Esophagus mucosa (tissue), 1 donor: ENCODE results near the gene CPTP. TPM values are rescaled to one million over a fixed set of nuclear protein-coding genes. Genes with fewer than 3 reads are reported as not detected.
A peak's percentile ranks its signal among the peaks of the same experiment; 100 is the strongest.

ENCODE experiments used
- ATAC-seq: fragments of 200-7000 bp; cut with Tn5 transposase; one replicate; pipeline ENCODE4 v1.9.1; 2020
- total RNA-seq: library from RNA; stranded (reverse); gene quantifications from one replicate; pipeline ENCODE4 v1.2.4, GENCODE V29; 2023
- donor health status: DM: yes; HTN: yes; CAD: no.

CPTP gene
- total RNA-seq, 1 donor from 2014 or later: 25.1 TPM

DNA sequence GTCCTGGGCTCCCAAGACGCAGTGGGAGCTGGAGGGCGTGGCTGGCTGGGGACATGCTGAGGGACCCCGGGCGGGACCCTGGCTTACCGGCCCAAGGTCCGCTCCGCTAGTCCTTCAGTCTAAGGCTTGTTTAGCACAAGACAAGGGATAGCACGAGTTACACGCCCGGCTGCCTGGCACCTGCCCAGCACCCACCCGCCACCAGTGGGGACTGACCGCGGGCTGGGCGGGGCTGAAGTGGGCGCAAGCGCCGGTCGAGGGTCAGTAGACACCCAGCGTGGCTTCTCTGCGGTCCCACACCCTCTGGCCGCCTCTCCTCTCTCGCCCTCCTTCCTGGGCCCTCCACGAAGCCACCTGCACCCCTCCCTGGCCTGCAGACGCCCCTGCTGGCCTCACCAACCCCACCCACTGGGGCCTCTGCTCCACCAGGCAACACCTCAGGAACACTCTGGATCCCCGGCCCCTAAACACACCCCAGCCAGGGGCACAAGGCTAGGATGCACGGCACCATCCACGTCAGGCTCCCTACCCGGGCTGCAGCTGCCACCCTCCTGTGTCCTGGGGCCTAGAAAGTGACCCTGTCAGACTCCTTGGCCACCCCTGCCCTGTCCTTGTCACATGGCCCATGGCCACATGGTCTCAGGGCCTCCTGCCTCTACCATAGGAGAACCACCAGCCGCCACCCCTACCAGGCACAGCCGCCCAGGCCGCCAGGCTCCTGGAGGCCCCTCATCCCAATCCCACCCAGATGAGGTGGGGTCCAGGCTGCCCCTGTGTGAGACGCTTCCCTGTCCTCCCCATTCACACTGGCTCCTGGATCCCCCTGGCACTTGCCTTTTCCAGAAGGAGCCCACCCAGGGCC, 12.6 kb downstream of the CPTP start:
- ATAC-seq: no peak

DNA sequence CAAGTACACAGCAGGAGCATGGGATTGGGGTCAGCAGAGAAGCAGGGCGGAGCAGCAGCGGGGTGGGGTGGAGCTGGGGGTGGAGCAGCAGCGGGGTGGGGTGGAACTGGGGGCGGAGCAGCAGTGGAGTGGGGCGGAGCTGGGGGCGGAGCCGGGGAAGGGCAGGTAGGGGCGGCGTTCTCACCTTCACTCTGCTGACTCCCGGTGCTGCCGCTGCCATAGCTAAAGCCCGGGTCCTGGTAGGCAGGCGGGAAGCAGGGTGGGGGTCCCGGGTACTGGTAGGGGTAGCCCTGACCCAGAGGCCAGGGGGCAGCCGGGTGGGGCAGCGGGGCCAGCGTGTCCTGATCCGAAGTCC, 13.2 kb downstream of the CPTP start:
- ATAC-seq: peak; percentile 49

DNA sequence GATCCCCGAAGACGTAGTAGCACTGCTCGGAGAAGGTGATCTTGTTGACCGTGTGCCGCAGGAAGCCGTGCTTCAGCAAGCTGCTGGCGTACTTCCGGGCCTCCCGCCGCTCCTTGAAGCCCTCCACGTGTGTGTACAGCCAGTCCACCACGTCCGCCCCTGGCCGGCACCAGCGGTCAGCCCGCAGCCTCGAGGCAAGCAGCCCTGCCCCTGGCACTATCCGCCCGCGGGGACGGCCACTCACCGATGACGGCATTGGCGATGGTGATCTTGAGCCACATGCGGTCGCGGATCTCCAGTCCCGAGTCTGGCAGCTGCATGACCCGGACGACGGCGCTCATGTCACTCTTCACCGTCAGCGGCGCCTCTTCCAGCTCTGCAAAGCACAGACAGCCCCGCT, 13.7 kb downstream of the CPTP start:
- no peak for ATAC-seq

DNA sequence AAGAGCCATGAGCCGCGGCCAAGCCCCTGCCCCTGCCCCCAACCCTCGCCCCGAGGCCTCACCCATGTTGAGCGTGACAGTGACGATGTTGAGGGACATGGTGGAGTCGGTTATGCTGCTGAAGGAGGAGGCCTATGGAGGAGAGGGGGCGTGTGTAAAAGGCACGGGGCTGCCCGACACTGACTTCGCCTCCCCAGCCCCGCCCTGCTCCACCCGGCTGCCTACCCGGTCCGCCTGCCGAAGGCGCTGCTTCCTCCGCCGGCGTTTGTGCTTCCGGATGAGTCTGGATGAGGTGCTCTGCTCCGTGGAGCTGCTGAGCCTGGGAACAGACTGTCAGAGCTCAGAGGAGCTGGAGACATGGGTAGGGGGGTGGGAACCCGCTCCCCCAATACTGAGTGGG, 15.6 kb downstream of the CPTP start:
- no peak for ATAC-seq

DNA sequence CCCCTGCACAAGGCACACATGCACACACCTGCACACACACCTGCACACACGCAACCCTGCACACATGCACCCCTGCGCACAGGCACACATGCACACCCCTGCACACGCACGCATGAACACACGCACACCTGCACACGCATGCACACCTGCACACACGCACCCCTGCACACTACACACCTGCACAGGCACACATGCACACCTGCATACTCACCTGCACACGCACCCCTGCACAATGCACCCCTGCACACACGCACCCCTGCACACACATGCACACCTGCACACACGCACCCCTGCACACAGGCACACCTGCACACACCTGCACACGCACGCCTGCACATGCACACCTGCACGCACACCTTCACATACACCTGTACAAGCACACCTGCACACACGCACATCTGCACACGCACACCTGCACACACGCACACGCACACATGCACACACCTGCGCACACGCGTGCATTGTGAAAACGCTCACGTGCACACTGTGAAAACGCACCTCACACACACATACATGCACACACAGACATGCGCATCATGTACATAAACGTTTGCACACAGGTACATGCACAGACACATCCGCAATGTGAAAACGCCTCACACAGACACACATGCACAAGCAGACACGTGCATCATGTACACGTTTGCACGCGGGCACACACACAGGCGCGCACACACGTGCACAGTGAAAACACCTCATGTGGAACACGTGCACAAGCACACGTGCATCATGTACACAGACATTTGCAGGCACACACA, 16.4 kb downstream of the CPTP start:
- no peak for ATAC-seq

DNA sequence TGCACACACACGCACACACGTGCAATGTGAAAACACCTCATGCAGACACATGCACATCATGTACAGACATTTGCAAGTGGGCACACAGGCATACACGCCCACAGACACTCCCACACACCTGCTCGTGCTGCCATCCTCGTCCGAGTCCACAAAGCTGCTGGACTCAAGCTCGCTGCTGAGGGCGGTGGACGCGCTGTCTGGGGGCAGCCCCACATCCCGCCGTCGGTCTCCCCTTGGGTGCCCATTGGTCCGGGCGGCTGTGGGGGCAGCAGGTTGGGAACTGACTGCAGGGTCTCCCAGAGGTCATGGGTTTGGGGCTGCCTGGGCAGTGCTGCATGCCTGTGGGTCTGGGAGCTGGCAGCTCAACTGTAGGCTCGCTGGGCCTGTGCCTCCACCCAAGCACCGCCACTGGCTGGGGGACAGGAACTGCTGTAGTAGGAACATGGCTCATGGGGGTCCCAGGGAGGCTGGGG, 17.0 kb downstream of the CPTP start:
- ATAC-seq: no peak

DNA sequence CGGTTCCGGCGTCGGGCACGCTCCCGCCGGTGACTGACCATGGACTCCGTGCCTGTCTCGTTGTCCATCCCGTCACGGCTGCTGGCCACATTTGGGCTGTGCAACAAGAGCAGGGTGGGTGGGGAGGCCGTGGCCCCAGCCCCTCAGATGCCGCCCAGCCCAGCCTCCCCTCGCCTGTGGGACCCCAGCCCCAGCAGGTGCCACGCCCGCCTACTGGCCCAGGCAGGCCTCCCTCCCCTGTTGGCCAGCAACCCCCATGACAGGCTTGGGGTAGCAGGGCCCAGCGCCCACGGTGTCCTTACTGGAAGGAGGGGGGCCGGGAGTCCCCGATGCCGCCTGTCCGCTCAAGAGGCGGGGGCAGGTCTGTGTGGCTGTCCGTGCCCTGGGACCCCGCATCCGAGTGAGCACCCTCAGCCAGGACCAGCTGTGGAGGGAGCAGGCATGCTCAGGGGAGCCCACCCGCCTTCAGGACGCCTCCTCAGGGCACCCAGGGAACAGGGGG, 17.5 kb downstream of the CPTP start:
- ATAC-seq: no peak

DNA sequence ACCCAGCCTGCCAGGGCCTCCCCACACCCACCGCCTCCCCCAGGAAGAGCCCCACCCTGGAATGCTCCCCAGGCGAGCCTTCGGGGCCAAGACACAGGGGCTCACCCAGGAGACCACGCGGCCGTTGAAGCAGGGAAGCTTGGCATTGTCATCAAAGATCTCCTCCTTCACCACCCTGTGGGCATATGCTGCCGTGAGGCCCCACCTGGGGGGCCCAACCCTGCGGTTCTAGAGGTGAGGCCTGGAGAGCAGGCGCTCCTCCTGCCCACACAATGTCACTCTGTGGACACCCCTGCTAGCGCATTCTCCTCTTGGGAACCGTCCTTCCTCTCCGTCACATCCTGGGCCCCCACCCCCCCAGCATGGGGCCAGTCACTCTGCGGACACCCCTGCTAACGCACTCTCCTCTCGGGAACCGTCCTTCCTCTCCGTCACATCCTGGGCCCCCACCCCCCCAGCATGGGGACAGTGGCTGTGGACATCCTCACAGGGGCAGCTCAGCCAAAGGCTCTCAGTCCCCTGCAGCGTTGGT, 18.0 kb downstream of the CPTP start:
- ATAC-seq: no peak

DNA sequence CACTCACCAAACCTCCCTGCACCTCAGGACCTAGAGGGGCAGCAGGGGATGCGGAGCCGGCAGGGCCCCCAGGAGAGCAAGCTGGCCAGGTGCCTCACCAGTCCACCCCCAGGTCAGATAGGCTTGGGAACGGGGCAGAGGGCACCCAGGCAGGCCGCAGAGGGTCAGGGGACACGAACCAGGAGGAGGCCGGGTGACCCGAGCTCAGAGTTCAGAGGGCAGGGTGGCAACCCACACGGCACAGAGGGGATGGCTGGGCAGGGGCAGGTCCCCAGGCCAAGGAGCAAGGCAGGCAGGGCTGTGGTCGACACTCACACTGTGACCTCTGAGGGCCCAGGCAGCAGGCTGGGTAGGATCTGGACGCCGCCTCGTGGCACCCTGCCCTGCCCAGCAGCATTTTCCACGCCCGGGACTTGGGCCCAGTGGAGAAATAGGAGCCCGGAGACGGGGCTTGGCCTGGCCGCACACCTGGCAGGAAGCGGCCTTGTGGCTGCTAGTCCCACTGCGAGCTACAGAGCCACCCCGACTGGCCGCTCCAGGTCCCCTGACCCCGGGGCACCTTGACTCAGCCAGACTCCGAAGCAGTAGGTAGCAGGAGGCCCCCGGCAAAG, 19.3 kb downstream of the CPTP start:
- ATAC-seq: peak; percentile 16

DNA sequence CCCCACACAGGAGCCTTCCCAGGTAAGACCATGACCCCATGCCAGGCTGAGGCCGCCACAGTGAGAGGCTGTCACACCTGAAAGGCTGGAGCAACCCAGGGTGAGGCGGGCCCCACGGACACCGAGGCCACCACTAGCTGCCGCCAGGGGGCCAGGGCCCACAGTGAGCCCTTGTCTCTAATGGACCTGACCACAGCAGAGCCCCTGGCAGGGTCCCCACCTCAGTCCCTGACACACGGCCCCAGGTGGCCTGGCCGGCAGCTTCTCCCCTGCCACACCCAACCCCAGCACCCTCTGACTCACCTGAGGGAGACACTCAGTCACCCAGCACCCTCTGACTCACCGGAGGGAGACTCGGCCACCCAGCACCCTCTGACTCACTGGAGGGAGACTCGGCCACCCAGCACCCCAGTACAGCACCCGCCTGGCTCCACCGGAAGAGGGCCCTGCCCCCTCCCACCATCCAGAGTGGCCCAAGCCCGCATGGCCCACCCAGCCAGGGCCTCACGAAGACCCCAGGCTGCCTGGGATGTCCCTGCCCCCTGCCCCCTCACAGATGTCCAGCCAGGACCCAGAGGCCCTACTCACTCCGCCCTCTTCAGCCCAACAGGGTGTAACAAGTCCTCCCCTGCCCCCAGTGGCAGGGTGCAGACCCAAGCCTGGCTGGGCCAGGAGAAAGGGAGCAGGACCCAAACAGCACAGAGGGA, 20.2 kb downstream of the CPTP start:
- ATAC-seq: peak; percentile 82

DNA sequence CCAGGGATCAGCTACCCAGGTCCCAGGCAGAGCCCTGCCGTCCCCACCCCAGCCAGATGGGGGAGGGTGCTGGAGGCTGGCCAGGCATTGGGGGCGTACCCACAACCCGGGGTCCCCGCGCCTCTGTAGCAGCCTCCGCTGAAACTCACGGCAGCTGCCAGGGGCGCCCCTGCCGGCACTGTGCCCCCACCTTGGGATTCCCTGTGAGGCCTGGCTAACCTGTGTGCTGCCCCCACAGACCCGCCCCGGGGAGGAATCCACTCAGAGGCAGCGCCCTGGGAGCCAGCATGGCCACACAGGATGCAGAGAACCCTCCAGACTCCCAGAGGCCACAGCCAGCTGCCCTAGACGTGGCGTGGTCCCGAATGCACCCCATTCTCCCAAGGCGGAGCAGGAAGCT, 20.8 kb downstream of the CPTP start:
- no peak for ATAC-seq

DNA sequence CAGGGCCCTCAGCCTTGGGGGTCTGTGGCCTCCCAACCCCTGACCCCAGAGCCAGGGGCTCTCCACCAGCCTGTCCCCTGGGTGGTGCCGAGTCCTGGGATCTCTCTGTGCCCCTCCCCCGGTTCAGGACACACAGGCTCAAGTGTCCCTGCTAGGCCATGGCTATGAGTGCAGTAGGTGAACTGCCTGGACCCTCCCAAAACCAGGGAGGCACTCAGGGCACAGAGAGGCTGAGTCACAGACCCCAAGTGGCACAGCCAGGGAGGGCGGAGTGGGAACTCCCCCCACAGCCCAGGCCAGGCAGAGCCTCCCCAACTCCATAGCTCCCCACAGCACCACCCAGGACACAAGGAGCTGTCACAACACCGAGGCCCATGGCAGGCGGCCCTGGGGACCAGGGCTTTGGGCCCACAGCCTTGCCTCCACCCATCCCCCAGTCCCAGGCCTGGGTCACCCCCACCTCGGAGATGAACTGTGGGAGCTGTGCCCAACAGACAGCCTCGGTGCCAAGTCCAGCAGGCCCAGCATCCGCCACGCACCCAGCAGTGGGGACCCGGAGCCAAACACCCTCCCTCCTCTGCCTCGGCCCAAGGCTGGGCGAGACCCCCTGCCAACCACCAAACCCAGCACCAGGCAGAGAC, 21.4 kb downstream of the CPTP start:
- no peak for ATAC-seq

DNA sequence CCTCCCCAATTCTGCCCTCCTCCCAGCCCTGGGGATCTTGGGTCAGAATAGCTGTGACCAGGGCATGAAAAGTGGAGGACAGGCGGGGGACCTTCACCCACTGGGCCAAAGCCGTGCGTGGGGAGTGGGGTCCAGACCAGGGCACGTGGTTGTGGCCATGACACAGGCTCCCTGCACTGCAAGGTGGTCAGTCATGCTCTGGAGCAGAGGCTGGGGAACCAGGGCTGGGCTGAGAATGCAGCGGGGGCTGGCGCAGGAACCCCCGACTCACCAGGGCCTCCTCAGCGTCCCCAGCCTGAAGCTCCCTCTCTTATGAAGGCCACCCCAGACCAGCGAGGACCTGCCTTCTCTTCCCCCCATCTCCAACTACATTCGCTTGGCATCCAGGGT, 21.9 kb downstream of the CPTP start:
- ATAC-seq: no peak

DNA sequence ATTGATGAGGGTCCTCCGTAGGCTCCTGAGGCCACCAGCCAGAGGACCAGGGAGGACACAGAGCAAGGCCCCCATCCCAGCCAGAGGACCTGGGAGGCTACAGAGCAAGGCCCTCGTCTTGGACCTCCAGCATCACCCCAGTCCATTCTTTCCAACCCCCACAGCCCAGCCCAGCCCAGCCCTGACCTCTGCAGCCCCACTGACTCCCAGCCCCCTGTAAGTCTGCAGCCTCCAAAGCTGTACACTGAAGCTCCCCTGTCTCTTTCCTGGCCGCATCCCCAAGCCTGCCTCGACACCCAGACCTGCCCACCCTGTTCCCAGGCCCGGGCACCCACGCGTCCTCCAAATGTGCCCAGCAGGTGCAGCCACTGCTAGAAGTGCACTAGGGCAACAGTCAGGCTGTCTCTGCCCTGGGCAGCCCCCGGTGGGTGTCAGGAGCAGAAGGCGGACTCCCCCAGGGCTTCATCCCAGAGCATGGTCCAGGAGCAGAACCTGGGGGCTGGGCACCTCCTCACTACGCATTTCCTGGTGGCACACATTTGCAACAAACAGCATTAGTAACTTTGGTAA, 22.5 kb downstream of the CPTP start:
- no peak for ATAC-seq

DNA sequence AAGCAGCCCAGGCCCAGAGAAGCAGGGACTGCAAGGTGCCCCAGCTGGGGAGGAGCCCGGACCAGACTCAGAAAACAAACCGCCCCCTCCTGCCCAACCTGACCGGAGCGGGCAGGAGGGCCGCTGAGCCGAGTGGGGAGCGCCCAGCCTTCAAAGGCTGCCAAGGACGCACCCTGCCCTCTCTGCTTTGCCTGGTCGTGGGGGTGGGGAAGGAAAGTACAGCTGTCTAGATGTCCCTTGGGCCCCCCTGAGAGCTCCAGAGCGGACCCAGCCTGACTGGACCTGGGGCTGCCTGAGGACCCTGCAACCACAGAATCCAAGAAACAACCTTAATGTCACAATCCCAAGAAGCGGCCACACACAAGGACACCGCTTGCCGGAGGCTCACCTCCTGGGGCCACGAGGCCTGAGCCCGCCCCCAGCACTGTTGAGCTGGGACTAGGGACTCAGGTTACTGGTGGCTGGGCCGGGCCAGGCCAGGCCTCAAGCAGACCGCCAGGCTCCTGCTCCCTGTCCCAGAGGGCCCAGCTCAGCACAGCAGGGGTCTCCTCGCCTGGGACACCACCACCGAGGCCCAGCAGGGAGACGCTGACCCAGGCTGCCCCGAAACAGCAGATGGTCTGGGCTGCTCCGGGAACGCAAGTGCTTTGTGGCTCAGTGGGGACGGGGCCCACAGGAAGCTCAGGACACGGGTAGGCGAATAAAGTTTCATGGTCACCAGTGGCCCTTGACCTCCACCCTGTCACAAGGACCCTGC, 23.2 kb downstream of the CPTP start:
- ATAC-seq: peak; percentile 45

DNA sequence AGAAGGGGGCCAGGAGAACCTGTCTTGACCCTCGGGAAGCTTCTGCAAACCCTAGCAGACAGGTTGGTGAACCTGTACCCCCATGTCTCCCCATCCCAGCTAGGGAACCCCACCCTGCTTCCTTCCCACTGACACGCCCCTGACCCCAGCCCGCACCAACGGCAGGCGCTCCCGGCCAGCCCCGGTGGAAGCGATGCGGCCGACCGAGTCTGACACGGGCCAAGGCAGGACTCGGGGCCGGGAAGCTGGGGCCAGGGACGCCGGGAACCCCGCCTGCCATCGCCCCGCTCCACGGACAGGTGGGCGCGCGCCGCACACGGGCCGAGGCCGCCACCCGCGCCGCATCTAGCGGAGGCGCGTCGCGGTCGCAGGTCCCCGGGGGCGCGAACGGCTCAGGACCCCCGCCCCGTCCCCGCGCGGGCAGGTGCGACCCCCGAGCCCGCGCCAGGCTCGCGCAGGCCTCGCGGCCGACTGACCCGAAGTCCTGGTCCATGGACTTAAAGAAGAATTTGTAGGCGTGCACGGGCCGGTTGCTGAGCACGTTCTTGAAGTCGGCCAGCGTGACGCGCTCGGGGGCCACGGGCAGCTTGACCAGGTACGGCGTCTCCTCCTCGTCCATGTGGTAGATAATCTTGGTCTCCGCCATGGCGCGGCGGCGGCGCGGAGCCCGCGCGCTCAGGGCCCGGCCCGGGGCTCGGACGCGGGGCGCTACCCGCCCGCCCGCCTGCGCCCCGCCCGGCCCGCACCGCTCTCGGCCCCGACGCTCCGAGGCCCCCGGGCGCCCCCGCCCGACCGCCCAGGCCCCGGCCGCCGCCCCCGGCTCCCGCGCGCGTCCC, 24.0 kb downstream of the CPTP start:
- no peak for ATAC-seq

DNA sequence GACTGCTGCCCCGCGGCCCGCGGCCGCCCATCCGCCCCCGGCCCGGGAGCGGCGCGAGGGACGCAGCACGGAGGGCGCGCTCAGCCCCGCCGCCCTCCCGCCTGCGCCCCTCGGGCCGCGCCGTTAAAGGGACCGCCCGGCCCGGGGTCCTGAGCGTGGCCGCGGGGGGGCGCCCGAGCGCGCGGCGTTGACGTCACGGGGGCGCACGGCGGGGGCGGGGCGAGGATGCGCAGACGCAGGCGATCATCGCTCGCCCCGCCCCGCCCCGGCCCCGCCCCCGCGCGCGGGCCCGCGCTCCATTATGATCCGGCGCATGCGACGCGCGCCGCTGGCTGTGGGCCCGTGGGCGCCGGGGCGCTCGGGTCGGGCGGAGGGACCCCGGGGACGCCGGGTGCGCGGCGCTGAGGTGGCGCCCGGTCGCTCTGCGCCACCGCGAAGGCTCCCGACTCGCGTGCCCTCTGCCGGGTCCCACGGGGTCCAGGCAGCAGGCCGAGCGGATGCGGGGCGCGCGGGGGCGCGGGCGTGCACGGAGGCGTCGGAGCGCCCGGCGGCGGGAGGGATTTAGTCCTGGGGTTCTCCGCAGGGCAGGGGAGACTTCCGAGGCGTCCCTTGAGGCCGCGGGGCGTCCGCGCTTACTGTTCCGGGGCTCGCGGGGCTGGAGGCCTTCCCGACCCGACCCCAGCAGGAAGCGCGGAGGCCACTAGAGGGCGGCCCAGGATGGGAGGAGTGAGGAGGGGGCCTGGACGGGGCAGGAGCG, 24.8 kb downstream of the CPTP start, which contains the start of gene DVL1:
Gene DVL1, minus strand, starts transcription at position 163 of the 757 bp plus-strand sequence. CDS start 353 bp downstream, outside the sequence.
- ATAC-seq: peak; percentile 29

DNA sequence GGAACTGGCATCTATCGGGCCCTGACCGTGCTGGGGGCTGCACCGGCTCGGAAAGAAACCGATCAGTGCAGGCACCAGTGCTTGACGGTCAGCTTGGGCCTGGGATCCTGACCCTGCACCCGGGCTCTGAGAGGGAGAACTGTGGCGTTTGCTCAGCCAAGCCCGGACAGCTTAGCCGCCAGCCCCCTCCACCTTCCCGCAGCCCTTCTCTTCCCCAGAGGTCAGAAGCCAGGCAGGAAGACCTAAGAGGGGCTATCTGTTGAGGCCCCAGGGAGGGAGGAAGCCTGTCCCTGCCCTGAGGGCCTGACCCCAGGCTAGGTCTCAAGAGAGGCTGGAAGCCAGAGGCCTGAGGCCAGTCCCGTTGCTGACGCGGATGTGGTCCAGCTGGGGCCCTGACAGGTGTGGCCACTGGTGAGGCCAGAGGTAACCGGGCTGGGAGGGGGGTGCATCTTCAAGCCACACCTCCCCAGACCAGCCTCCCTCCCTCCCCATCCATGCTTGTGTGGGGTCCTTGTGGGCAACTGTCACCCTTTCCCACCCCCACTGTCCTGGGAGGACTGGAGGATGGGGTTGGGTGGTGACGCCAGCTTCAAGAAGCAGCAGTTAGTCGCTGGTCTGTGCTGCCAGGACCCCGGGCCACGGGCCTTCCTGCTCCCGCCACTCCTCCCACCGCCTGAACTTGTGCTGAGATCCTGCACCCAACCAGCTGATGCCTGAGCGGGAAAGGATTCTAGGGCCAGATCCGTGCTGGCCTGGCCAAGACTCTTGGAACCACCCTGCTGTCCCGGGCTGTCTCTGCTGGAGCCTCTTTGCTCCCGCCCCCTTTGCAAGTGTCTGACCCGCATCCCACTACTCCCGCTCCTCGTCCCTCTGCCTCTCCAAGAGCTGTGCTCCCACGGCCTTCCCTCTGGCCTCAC, 27.2 kb downstream of the CPTP start:
- no peak for ATAC-seq
